Brain microvascular endothelial cell (primary cell): Measurements from ENCODE around the gene INHBC.

Source experiments
- DNase-seq: peaks from one replicate; pipeline ENCODE4 v3.0.0-alpha.2; 2020
- H3K27ac ChIP-seq: fragments of 250-450 bp; sonication (Bioruptor Pico); 2 replicates; pipeline ENCODE4 v1.5.1; 2020; ENCODE audit warnings: mild to moderate bottlenecking, moderate library complexity
- H3K27me3 ChIP-seq: fragments of 250-450 bp; sonication (Bioruptor Pico); replicated peaks from 2 replicates; pipeline ENCODE4 v1.5.1; 2020; ENCODE audit warnings: mild to moderate bottlenecking
- H3K36me3 ChIP-seq: fragments of 250-450 bp; sonication (Bioruptor Pico); replicated peaks from 2 replicates; pipeline ENCODE4 v1.5.1; 2020; ENCODE audit warnings: mild to moderate bottlenecking
- H3K4me3 ChIP-seq: 2 replicates; pipeline ENCODE4 v1.5.1; 2011; ENCODE audit warnings: low read depth, mild to moderate bottlenecking, control low read depth, low read length, moderate library complexity
- CTCF ChIP-seq: IDR thresholded peaks from 2 replicates; pipeline ENCODE4 v1.5.1; 2011; ENCODE audit warnings: low read depth, mild to moderate bottlenecking, moderate library complexity, low read length, control low read depth, inconsistent platforms; ENCODE audit errors: missing control alignments
- in situ Hi-C: cut with HindIII; loops from 2 replicates; pipeline ENCODE4 v1.10.0; 2017; ENCODE audit warnings: low sequenced_read_pairs, low pct_ligation_motif_present

The INHBC gene

GRCh38 chr12:57434517-57435223 is at the start of gene INHBC:
Gene INHBC (plus strand): TSS chr12:57434784. CDS start chr12:57434887, 103 bp downstream.
- Histone ChIP-seq H3K4me3 (no peak within 1 kb of the TSS), H3K36me3 (no peaks in the 10 kb centered on the region), H3K27ac (no peak within 1 kb of the TSS), H3K27me3 (no peaks in the 10 kb centered on the region)
- no peak for DNase-seq
- TF ChIP-seq CTCF = no peak
- in situ Hi-C loops = no loop called here

- in situ Hi-C loops = no loop called here
- DNase-seq = no peak
- Histone ChIP-seq H3K27ac (no peak overlapping the region), H3K27me3 (no peaks in the 10 kb centered on the region), H3K36me3 (no peaks in the 10 kb centered on the region), H3K4me3 (no peak overlapping the region)
- no peak for TF ChIP-seq CTCF
Measured at GRCh38 chr12:57385586-57385985, 49.0 kb upstream of the INHBC start.

GRCh38 chr12:57386187-57386720 is 48.3 kb upstream of the INHBC start:
- H3K36me3 ChIP-seq = no peaks in the 10 kb centered on the region
- H3K4me3 ChIP-seq = no peak overlapping the region
- DNase-seq = no peak
- in situ Hi-C loops = no loop called here
- no peak for TF ChIP-seq CTCF
- H3K27ac ChIP-seq = no peak overlapping the region
- no peaks in the 10 kb centered on the region for H3K27me3 ChIP-seq

GRCh38 chr12:57388425-57388824 is 46.2 kb upstream of the INHBC start:
- H3K27ac ChIP-seq = peak overlapping the region; percentile 58
- no peak for TF ChIP-seq CTCF
- no peaks in the 10 kb centered on the region for H3K27me3 ChIP-seq
- H3K36me3 ChIP-seq = peaks cover 3% of the 10 kb centered on the region
- DNase-seq = no peak
- H3K4me3 ChIP-seq = no peak overlapping the region
- in situ Hi-C loops = no loop called here

GRCh38 chr12:57389033-57389432 is 45.6 kb upstream of the INHBC start:
- H3K4me3 ChIP-seq = no peak overlapping the region
- H3K27ac ChIP-seq = peak overlapping the region; percentile 58
- in situ Hi-C loops = no loop called here
- H3K36me3 ChIP-seq = peaks cover 3% of the 10 kb centered on the region
- no peak for TF ChIP-seq CTCF
- no peaks in the 10 kb centered on the region for H3K27me3 ChIP-seq
- peak; percentile 81 for DNase-seq

- in situ Hi-C loops = no loop called here
- H3K27me3 ChIP-seq = no peaks in the 10 kb centered on the region
- H3K36me3 ChIP-seq = peaks cover 3% of the 10 kb centered on the region
- DNase-seq = no peak
- H3K27ac ChIP-seq = no peak overlapping the region
- H3K4me3 ChIP-seq = no peak overlapping the region
- no peak for TF ChIP-seq CTCF
Measured at GRCh38 chr12:57390174-57390573, 44.4 kb upstream of the INHBC start.
